Tibial artery (tissue), 4 donors: ENCODE results near the gene ILK.

ENCODE experiments used
- DNase-seq, 2 donors: peaks; one replicate each; pipeline ENCODE4 v3.0.0-alpha.2; 2019
- H3K27ac ChIP-seq, 2 donors: fragments of 200-600 bp; sonication (generic) in 1 of 2; 1 replicate in 1 of 2; 2 replicates in 1 of 2; pipeline ENCODE4 v1.5.1; 2018 to 2019; ENCODE audit warnings: mild to moderate bottlenecking in 1 of 2
- H3K27me3 ChIP-seq, 2 donors: fragments of 200-600 bp; sonication (generic) in 1 of 2; one replicate each; pipeline versions ENCODE4 v1.5.1 to v1.6.0; 2016 to 2019
- H3K36me3 ChIP-seq, 3 donors: fragments of 200-600 bp; sonication (generic) in 2 of 3; one replicate each; pipeline ENCODE4 v1.5.1; 2016 to 2019; ENCODE audit warnings: mild to moderate bottlenecking in 2 of 3
- H3K4me1 ChIP-seq, 4 donors: fragments of 200-600 bp; sonication (generic) in 2 of 4; 1 replicate in 3 of 4; 2 replicates in 1 of 4; pipeline ENCODE4 v1.5.1; 2016 to 2019
- H3K4me3 ChIP-seq, 2 donors: fragments of 200-600 bp; sonication (generic) in 1 of 2; 1 replicate in 1 of 2; 2 replicates in 1 of 2; pipeline ENCODE4 v1.5.1; 2018 to 2019; ENCODE audit warnings: mild to moderate bottlenecking in 2 of 2
- H3K9me3 ChIP-seq, 3 donors: fragments of 200-600 bp; sonication (generic) in 1 of 3; one replicate each; pipeline ENCODE4 v1.5.1; 2016 to 2019
- CTCF ChIP-seq, 2 experiments: fragments of 200-600 bp in 1 of 2; fragments of 450-650 bp in 1 of 2; IDR thresholded peaks; one replicate each; pipeline ENCODE4 v1.5.1; 2017 to 2019; ENCODE audit warnings: antibody characterized with exemption in 2 of 2, mild to moderate bottlenecking in 1 of 2, moderate library complexity in 1 of 2
- intact Hi-C: fragments of 100-400 bp; cut with DNase I; formaldehyde crosslinking; loops from one replicate; pipeline ENCODE4 v1.15.0; 2023; ENCODE audit warnings: low total_unique reads

ILK gene

GRCh38 chr11:6616596-6617250, 13.1 kb downstream of the ILK start:
- peak overlapping the region in 1 of 2 donors; percentile 96 for H3K27ac ChIP-seq
- intact Hi-C loops: no loop called here
- H3K9me3 ChIP-seq: no peaks in the 10 kb centered on the region
- peaks cover 0 to 37% (median 22%) of the 10 kb centered on the region in 4 donors for H3K4me1 ChIP-seq
- no peaks in the 10 kb centered on the region for H3K27me3 ChIP-seq
- no peak overlapping the region for H3K4me3 ChIP-seq
- no peak for TF ChIP-seq CTCF (IDR thresholded peaks at IDR 0.05)
- DNase-seq: peak in 1 of 2 donors; percentile 63
- H3K36me3 ChIP-seq: peaks cover 8 to 28% (median 15%) of the 10 kb centered on the region in 3 donors

DNA sequence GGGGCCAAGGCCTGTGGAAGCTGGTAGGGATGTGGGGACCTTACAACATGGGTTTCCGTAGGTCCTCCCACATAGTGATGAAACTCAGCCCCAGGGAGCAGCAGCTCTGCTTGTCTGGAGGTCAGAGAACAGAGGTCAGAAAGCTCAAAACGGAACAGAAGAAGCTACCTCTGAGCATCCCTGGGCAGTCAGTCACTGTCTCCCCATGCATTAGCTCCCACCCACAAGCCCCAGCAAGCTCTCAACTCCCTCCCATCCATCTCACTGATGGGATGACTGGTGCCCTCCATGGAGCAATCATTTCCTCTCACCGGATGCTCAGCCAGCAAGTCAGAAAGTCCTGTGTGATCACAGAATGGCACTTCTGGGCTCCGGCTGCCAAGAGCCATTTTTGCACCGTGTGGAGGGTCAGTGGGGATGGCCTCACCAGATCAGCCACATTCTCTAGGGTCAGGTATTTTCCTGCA, 13.8 kb downstream of the ILK start:
- peak overlapping the region in 1 of 2 donors; percentile 86 for H3K4me3 ChIP-seq
- intact Hi-C loops: no loop called here
- no peak for TF ChIP-seq CTCF (IDR thresholded peaks at IDR 0.05)

DNA sequence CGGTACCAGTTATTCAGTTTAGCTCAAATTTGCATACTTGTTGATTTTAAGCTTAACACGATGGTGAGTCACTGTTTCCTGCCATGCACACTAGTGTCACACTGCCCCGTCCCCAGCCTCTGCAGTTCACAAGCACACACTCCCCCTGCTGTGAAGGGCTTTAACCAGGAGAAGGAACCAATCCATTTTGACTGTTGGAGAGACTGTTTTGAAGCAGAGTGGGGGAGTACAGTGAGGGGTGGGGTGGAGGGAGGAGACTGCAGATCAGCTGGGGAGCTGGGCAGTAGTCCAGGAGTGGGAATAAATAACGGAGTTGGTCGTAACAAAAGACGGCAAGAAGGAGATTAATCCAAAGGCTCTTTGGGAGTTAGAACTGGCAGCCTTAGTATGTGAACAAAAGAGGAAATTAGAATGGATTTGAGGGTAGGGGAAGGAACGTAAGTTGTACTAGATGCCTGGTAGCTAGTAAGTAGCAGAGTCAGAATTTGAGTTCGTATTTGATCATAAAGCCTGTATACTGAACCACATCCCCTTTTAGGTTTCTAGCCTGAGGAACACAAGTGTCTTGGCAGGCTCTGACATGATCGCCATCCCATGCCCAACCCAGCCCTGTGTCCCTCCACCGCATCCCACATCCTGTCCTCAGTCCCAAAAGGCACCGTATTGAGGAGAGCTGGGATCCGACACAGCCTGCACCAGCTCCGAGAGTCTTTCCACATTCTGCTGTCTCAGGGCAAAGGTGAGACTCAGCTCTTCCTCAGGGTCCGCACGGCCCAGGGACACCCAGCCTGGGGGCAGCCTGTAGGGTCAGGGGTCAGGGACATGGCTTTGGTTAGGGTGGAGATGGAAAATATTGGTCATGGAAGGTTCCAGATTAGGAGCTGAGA, 14.8 kb downstream of the ILK start:
- Histone ChIP-seq H3K27ac (peak overlapping the region; percentile 84 to 96), H3K4me3 (peak overlapping the region; percentile 60 to 86), H3K36me3 (peaks cover 8 to 37% (median 22%) of the 10 kb centered on the region in 3 donors), H3K4me1 (peaks cover 0 to 30% (median 17%) of the 10 kb centered on the region in 4 donors), H3K9me3 (no peaks in the 10 kb centered on the region), H3K27me3 (no peaks in the 10 kb centered on the region)
- peak; percentile 55 to 73 for DNase-seq
- intact Hi-C loops: no loop called here
- peak in 1 of 2 experiments; percentile 9 for TF ChIP-seq CTCF (IDR thresholded peaks at IDR 0.05)

More for the DNA sequence above, 13.8 kb downstream of the ILK start:
- no peaks in the 10 kb centered on the region for H3K9me3 ChIP-seq
- H3K27ac ChIP-seq: peak overlapping the region; percentile 40 to 96
- peaks cover 8 to 28% (median 15%) of the 10 kb centered on the region in 3 donors for H3K36me3 ChIP-seq
- peak in 1 of 2 donors; percentile 50 for DNase-seq
- H3K4me1 ChIP-seq: peaks cover 0 to 37% (median 22%) of the 10 kb centered on the region in 4 donors
- no peaks in the 10 kb centered on the region for H3K27me3 ChIP-seq

DNA sequence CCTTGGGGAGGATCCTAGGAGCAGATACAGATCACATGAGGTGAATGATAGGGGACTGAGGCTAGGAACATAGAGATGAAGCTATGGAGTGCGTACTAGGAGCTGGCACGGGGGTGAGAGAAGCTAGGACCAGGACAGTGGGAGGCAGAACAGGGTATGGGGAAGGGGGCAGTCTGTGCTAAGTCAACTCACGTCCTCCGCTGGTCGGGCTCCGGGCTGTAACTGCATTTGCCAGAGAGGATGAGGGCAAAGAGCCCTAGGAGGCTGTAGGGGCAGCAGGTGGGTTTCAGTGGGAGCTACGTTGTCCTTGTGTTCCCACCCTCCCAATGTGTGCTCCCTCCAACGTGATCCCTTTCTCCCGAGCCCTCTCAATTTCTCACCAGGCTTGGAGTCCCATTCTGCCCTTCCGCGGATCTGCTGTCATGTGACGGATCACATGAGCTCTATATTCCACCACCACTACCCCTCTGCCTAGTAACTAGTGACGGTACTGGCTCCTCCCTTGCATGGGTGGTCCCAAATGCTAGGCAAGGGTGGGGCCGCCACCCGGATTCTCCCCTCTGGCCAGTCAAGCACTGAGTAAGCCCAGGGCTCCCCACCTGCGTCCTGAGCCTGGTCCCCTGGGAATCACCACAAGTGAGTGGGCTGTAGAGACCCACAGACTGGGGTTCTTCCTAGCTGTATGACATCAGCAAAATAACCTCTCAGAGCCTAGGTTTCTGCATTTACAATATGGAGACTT, 15.6 kb downstream of the ILK start, which contains the start of gene TPP1:
Gene TPP1 (minus strand): TSS at position 419 of the 742 bp plus-strand sequence. CDS start 22 bp downstream, at position 397.
- no peaks in the 10 kb centered on the region for H3K27me3 ChIP-seq
- TF ChIP-seq CTCF (IDR thresholded peaks at IDR 0.05): peak in 1 of 2 experiments; percentile 19
- peaks cover 0 to 23% (median 16%) of the 10 kb centered on the region in 4 donors for H3K4me1 ChIP-seq
- H3K27ac ChIP-seq: peak within 1 kb of the TSS; percentile 84 to 96
- no peaks in the 10 kb centered on the region for H3K9me3 ChIP-seq
- H3K4me3 ChIP-seq: peak within 1 kb of the TSS; percentile 60 to 86
- intact Hi-C loops: no loop called here
- DNase-seq: peak; percentile 96 to 97
- H3K36me3 ChIP-seq: peaks cover 8 to 46% (median 30%) of the 10 kb centered on the region in 3 donors

- Histone ChIP-seq H3K27ac (no peak overlapping the region), H3K4me3 (no peak overlapping the region), H3K27me3 (no peaks in the 10 kb centered on the region), H3K36me3 (peaks cover 6 to 49% (median 33%) of the 10 kb centered on the region in 3 donors), H3K9me3 (no peaks in the 10 kb centered on the region), H3K4me1 (peaks cover 0 to 23% (median 16%) of the 10 kb centered on the region in 4 donors)
- DNase-seq: no peak
- intact Hi-C loops: no loop called here
- no peak for TF ChIP-seq CTCF (IDR thresholded peaks at IDR 0.05)
Measured at GRCh38 chr11:6620636-6621035, 17.1 kb downstream of the ILK start.
